Measurements from ENCODE around the gene SGPP2. TPM values are rescaled to one million over a fixed set of nuclear protein-coding genes. Genes with fewer than 3 reads are reported as not detected.

Gene SGPP2
- total and polyA plus RNA-seq, 2 donors (not counting 3 experiments of a cell fraction or from before 2014, with no cell fraction given): not detected

- no peak overlapping the region for H3K4me3 ChIP-seq (replicated peaks in 1 of 3; ENCODE audit: insufficient read depth in 1 of 3, low read depth in 1 of 3, low read length in 3 of 3)
Measured at GRCh38 chr2:222375798-222376197, 48.5 kb upstream of the SGPP2 start.

More at GRCh38 chr2:222375798-222376197, 48.5 kb upstream of the SGPP2 start:
- Histone ChIP-seq H3K79me2 (ENCODE audit: control insufficient read depth, insufficient read depth, low read length) (no peaks in the 10 kb centered on the region), H3K27me3 (ENCODE audit: control insufficient read depth in 2 of 2, insufficient read depth in 2 of 2, low read length in 2 of 2) (peaks cover 0 to 7% of the 10 kb centered on the region in 2 experiments), H3K27ac (ENCODE audit: insufficient read depth, low read depth, low read length) (no peak overlapping the region), H3K9me1 (replicated peaks; ENCODE audit: control insufficient read depth, extremely low read depth, insufficient read depth, low read length) (no peaks in the 10 kb centered on the region), H3K36me3 (ENCODE audit: control insufficient read depth in 2 of 2, extremely low read depth in 1 of 2, insufficient read depth in 2 of 2, low read length in 2 of 2) (no peaks in the 10 kb centered on the region), H2AFZ (ENCODE audit: low read depth, low read length) (no peak overlapping the region), H3K9me3 (replicated peaks; ENCODE audit: control insufficient read depth, insufficient read depth, low read length) (no peaks in the 10 kb centered on the region), H3K4me1 (ENCODE audit: control insufficient read depth, extremely low read depth, insufficient read depth, low read length) (no peaks in the 10 kb centered on the region), H4K20me1 (replicated peaks; ENCODE audit: control insufficient read depth, extremely low read depth, insufficient read depth, low read length) (no peaks in the 10 kb centered on the region), H3K4me2 (ENCODE audit: insufficient read depth, low read length) (no peak overlapping the region), H3K9ac (replicated peaks; ENCODE audit: extremely low read depth, insufficient read depth, low read length) (no peak overlapping the region)
- intact Hi-C loops (cut with micrococcal nuclease) (no loop called here), dilution Hi-C loops (cut with MboI; ENCODE audit: extremely low pct_ligation_motif_present, low sequenced_read_pairs) (no loop called here)
- FAIRE-seq (no peak), DNase-seq (ENCODE audit: low read depth, low spot score) (no peak)
- POLR2A ChIA-PET: no interaction called here
- TF ChIP-seq GATA2 (IDR thresholded peaks at IDR 0.05; ENCODE audit: insufficient read depth, insufficient read length, low read depth, low read length) (no peak), POLR2A (IDR thresholded peaks at IDR 0.05; ENCODE audit: low read depth, low read length) (no peak), MYC (IDR thresholded peaks at IDR 0.05; ENCODE audit: low read depth, low read length) (no peak), POLR2AphosphoS5 (IDR thresholded peaks at IDR 0.05; ENCODE audit: insufficient read depth, low read depth, low read length) (no peak), FOS (IDR thresholded peaks at IDR 0.05; ENCODE audit: borderline replicate concordance, insufficient read depth, low read length) (no peak), CTCF (IDR thresholded peaks at IDR 0.05; ENCODE audit: extremely low read depth in 1 of 2, insufficient read depth in 1 of 2, low read depth in 1 of 2, low read length in 2 of 2) (no peak), EZH2 (IDR thresholded peaks at IDR 0.05; ENCODE audit: borderline replicate concordance, low read depth, low read length, severe bottlenecking) (no peak), JUN (IDR thresholded peaks at IDR 0.05; ENCODE audit: borderline replicate concordance, insufficient read depth, insufficient read length, low read depth) (no peak), MAX (IDR thresholded peaks at IDR 0.05; ENCODE audit: insufficient read depth, insufficient read length) (no peak)
- CTCF ChIA-PET: no interaction called here
- no TSS peak for BruUV-seq (replicated peaks)
